Limb (tissue), 2 donors: ENCODE data around the gene ESPN.
A peak's percentile ranks its signal among the peaks of the same experiment; 100 is the strongest.

Experiments used
- DNase-seq, 2 donors: peaks; one replicate each; pipeline ENCODE4 v3.0.0-alpha.2; 2016; ENCODE audit errors: extremely low spot score in 2 of 2

ESPN gene

GRCh38 chr1:6495540-6496364, 71.2 kb downstream of the ESPN start:
- no peak for DNase-seq

- no peak for DNase-seq
Observed at GRCh38 chr1:6496365-6496721, 71.8 kb downstream of the ESPN start.

- no peak for DNase-seq
Observed at GRCh38 chr1:6496890-6497214, 72.3 kb downstream of the ESPN start.

- peak in 1 of 2 donors; percentile 74 for DNase-seq
Observed at GRCh38 chr1:6497215-6497866, 72.8 kb downstream of the ESPN start.

- DNase-seq, result no peak
Observed at GRCh38 chr1:6497867-6498575, 73.4 kb downstream of the ESPN start.

- peak in 1 of 2 donors; percentile 33 for DNase-seq
Observed at GRCh38 chr1:6498576-6499111, 74.1 kb downstream of the ESPN start.

- no peak for DNase-seq
Observed at GRCh38 chr1:6499296-6499695, 74.7 kb downstream of the ESPN start.

- no peak for DNase-seq
Observed at GRCh38 chr1:6500544-6501278, 76.1 kb downstream of the ESPN start.

- DNase-seq, result no peak
Observed at GRCh38 chr1:6501279-6501813, 76.8 kb downstream of the ESPN start.

GRCh38 chr1:6502000-6502891, 77.7 kb downstream of the ESPN start:
- DNase-seq, result no peak

- DNase-seq, result no peak
Observed at GRCh38 chr1:6503884-6504602, 79.5 kb downstream of the ESPN start.

- DNase-seq, result no peak
Observed at GRCh38 chr1:6504887-6505286, 80.3 kb downstream of the ESPN start.

GRCh38 chr1:6505367-6506209, 81.0 kb downstream of the ESPN start:
- DNase-seq, result peak in 1 of 2 donors; percentile 26

- peak in 1 of 2 donors; percentile 31 for DNase-seq
Observed at GRCh38 chr1:6506210-6507036, 81.8 kb downstream of the ESPN start.

GRCh38 chr1:6507037-6507428, 82.5 kb downstream of the ESPN start:
- DNase-seq, result no peak

GRCh38 chr1:6507461-6507911, 82.9 kb downstream of the ESPN start:
- DNase-seq, result peak in 1 of 2 donors; percentile 36

GRCh38 chr1:6508154-6508815, 83.7 kb downstream of the ESPN start:
- DNase-seq, result no peak
